DND-41 (cell line): ENCODE results near the gene CAMKV.

Source experiments
- ATAC-seq: fragments of 200-7000 bp; cut with Tn5 transposase; 3 replicates; pipeline ENCODE4 v1.9.1; 2021; ENCODE audit warnings: low read depth; ENCODE audit not compliant: insufficient read depth
- DNase-seq: peaks from one replicate; pipeline ENCODE4 v3.0.0-alpha.2; 2020
- H2AFZ ChIP-seq: 2 replicates; pipeline ENCODE4 v1.6.0; 2012; ENCODE audit warnings: low read depth, low read length
- H3K27ac ChIP-seq: 2 replicates; pipeline ENCODE4 v1.5.1; 2012; ENCODE audit warnings: low read length, inconsistent platforms
- H3K27me3 ChIP-seq: fragments of 200-600 bp; sonication (generic); 2 replicates; pipeline ENCODE4 v1.6.0; 2012; ENCODE audit warnings: low read length, mild to moderate bottlenecking, inconsistent platforms; ENCODE audit not compliant: insufficient read depth, poor library complexity
- H3K36me3 ChIP-seq: 2 replicates; pipeline ENCODE4 v1.5.1; 2012; ENCODE audit warnings: low read length, inconsistent platforms; ENCODE audit not compliant: insufficient read depth
- H3K4me1 ChIP-seq: 2 replicates; pipeline ENCODE4 v1.5.1; 2012; ENCODE audit warnings: mild to moderate bottlenecking, low read length; ENCODE audit not compliant: insufficient read depth
- H3K4me2 ChIP-seq: 2 replicates; pipeline ENCODE4 v1.6.0; 2012; ENCODE audit warnings: mild to moderate bottlenecking, moderate library complexity, low read length, inconsistent platforms; ENCODE audit not compliant: insufficient read depth
- H3K4me3 ChIP-seq, 2 experiments: fragments of 200-600 bp in 1 of 2; shearing (Covaris generic) in 1 of 2; 2 replicates each; pipeline ENCODE4 v1.5.1; 2012 to 2016; ENCODE audit warnings: inconsistent platforms in 2 of 2, low read length in 2 of 2, mild to moderate bottlenecking in 2 of 2, low read depth in 1 of 2, moderate library complexity in 1 of 2
- H3K79me2 ChIP-seq: 2 replicates; pipeline ENCODE4 v1.6.0; 2012; ENCODE audit warnings: low read length, inconsistent platforms; ENCODE audit not compliant: insufficient read depth
- H3K9ac ChIP-seq: 2 replicates; pipeline ENCODE4 v1.6.0; 2012; ENCODE audit warnings: low read depth, mild to moderate bottlenecking, inconsistent platforms, low read length, moderate library complexity
- H3K9me3 ChIP-seq: 2 replicates; pipeline ENCODE4 v1.5.1; 2012; ENCODE audit warnings: low read length, moderate library complexity, mild to moderate bottlenecking, inconsistent platforms; ENCODE audit not compliant: insufficient read depth, severe bottlenecking
- H4K20me1 ChIP-seq: 2 replicates; pipeline ENCODE4 v1.6.0; 2012; ENCODE audit warnings: low read length; ENCODE audit not compliant: insufficient read depth
- CTCF ChIP-seq: IDR thresholded peaks from 2 replicates; pipeline ENCODE4 v1.5.1; 2012; ENCODE audit warnings: borderline replicate concordance, low read length, moderate library complexity, mild to moderate bottlenecking; ENCODE audit not compliant: poor library complexity, severe bottlenecking; ENCODE audit errors: extremely low read depth
- EZH2 ChIP-seq: IDR thresholded peaks from 3 replicates; pipeline ENCODE4 v1.6.1; 2012; ENCODE audit warnings: borderline replicate concordance, low read depth, mild to moderate bottlenecking, moderate library complexity, low read length, inconsistent platforms; ENCODE audit not compliant: severe bottlenecking

CAMKV gene

GRCh38 chr3:49903451-49904424 is 34.0 kb upstream of the CAMKV start, which contains the start of gene MST1R:
Gene MST1R, minus strand, starts transcription at chr3:49903873. Its CDS starts 264 bp downstream, at chr3:49903609.
- Histone ChIP-seq H2AFZ (no peak within 1 kb of the TSS), H3K4me3 (no peak within 1 kb of the TSS), H3K27me3 (no peaks in the 10 kb centered on the region), H3K27ac (no peak within 1 kb of the TSS), H3K4me2 (no peak within 1 kb of the TSS), H3K79me2 (no peaks in the 10 kb centered on the region), H3K9ac (no peak within 1 kb of the TSS), H4K20me1 (no peaks in the 10 kb centered on the region), H3K36me3 (peaks cover 7% of the 10 kb centered on the region), H3K4me1 (peaks cover 12% of the 10 kb centered on the region), H3K9me3 (no peaks in the 10 kb centered on the region)
- ATAC-seq = no peak
- no peak for TF ChIP-seq EZH2
- TF ChIP-seq CTCF = no peak
- DNase-seq = no peak

GRCh38 chr3:49902511-49903345 is 33.0 kb upstream of the CAMKV start:
- Histone ChIP-seq H2AFZ (no peak overlapping the region), H3K27me3 (no peaks in the 10 kb centered on the region), H3K4me2 (no peak overlapping the region), H3K4me1 (peaks cover 12% of the 10 kb centered on the region), H4K20me1 (no peaks in the 10 kb centered on the region), H3K79me2 (no peaks in the 10 kb centered on the region), H3K27ac (no peak overlapping the region), H3K9ac (no peak overlapping the region), H3K36me3 (no peaks in the 10 kb centered on the region), H3K4me3 (no peak overlapping the region), H3K9me3 (no peaks in the 10 kb centered on the region)
- ATAC-seq (no peak), DNase-seq (no peak)
- no peak for TF ChIP-seq EZH2
- no peak for TF ChIP-seq CTCF

GRCh38 chr3:49901366-49902339 is 31.9 kb upstream of the CAMKV start:
- H2AFZ ChIP-seq = no peak overlapping the region; the same call in 1 of the 2 replicates
- H3K27ac ChIP-seq = no peak overlapping the region
- no peak overlapping the region for H3K4me3 ChIP-seq
- DNase-seq = peak; percentile 49
- H3K4me2 ChIP-seq = peak overlapping the region; percentile 22; the same call in 1 of the 2 replicates
- H3K27me3 ChIP-seq = no peaks in the 10 kb centered on the region
- H3K9ac ChIP-seq = no peak overlapping the region
- H3K9me3 ChIP-seq = no peaks in the 10 kb centered on the region
- TF ChIP-seq CTCF = no peak
- no peak for TF ChIP-seq EZH2
- no peaks in the 10 kb centered on the region for H4K20me1 ChIP-seq
- H3K79me2 ChIP-seq = no peaks in the 10 kb centered on the region
- H3K4me1 ChIP-seq = peaks cover 12% of the 10 kb centered on the region
- ATAC-seq = peak; percentile 67
- H3K36me3 ChIP-seq = no peaks in the 10 kb centered on the region
